AG10803 (cell line): ENCODE data around the gene ARRB2.

Experiments used
- DNase-seq: peaks from one replicate; pipeline ENCODE4 v3.0.0; 2010; ENCODE audit warnings: low read depth
- H3K4me3 ChIP-seq: 2 replicates; pipeline ENCODE4 v1.5.1; 2011; ENCODE audit warnings: mild to moderate bottlenecking, low read length, control low read depth
- TF ChIP-seq, protein P1 (sequence below): conservative IDR thresholded peaks from 2 replicates; pipeline ENCODE4 v1.5.1; 2011; ENCODE audit warnings: mild to moderate bottlenecking, low read length, control low read depth, inconsistent platforms

Gene ARRB2

DNA sequence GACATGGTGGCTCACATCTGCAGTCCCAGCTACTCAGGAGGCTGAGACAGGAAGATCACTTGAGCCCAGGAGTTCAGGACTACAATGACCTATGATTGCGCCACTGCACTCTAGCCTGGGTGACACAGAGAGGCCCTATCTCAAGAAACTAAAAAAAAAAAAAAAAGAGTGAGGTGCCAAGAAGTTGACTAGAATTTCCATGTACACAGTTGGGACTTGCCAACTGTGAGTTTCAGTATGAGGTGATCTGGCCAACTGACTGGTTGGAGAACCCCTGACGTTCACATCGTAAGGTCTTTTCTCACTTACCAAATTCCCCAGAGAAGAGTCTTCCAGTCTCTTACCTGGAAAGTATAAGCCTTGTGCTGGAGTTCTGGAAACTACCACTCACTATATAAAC lies 17.7 kb downstream of the ARRB2 start:
- TF ChIP-seq, protein P1, sequence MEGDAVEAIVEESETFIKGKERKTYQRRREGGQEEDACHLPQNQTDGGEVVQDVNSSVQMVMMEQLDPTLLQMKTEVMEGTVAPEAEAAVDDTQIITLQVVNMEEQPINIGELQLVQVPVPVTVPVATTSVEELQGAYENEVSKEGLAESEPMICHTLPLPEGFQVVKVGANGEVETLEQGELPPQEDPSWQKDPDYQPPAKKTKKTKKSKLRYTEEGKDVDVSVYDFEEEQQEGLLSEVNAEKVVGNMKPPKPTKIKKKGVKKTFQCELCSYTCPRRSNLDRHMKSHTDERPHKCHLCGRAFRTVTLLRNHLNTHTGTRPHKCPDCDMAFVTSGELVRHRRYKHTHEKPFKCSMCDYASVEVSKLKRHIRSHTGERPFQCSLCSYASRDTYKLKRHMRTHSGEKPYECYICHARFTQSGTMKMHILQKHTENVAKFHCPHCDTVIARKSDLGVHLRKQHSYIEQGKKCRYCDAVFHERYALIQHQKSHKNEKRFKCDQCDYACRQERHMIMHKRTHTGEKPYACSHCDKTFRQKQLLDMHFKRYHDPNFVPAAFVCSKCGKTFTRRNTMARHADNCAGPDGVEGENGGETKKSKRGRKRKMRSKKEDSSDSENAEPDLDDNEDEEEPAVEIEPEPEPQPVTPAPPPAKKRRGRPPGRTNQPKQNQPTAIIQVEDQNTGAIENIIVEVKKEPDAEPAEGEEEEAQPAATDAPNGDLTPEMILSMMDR = no peak

GRCh38 chr17:4733073-4733531 lies 22.7 kb downstream of the ARRB2 start:
- H3K4me3 ChIP-seq = no peak overlapping the region
- DNase-seq = no peak
- TF ChIP-seq, protein P1 = no peak

More for the DNA sequence above, 17.7 kb downstream of the ARRB2 start:
- no peak for DNase-seq
- no peak overlapping the region for H3K4me3 ChIP-seq

DNA sequence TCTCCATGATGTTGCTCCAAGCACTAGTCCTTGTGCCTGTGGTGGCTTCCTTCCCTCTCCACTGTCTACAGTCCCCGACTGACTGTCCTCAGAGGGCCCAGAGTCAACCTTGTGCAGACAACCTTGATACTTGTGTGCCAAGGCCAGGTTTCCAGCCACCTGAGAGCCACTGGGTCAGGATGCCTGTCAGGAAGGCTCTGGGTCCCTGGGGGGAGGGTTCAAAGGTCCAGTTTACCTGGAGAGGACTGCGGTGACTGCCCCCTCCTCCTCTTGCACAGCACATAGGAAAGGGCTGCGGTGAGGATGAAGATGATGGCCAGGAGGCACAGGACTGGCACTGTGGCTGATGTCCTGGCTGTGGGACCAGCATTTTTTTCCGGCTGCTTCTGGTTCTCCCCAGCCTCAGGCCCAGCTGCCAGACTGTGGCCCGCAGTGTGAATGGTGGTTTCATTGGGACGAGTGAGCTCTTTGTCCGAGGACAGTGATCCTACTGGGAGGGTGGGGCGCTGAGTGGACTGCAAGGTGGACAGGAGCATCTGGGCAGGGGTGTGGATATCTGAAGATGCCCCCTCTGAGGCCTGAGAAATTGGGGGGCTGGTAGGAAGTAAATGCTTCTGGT lies 24.5 kb downstream of the ARRB2 start:
- no peak overlapping the region for H3K4me3 ChIP-seq
- no peak for DNase-seq
- TF ChIP-seq, protein P1 = no peak

DNA sequence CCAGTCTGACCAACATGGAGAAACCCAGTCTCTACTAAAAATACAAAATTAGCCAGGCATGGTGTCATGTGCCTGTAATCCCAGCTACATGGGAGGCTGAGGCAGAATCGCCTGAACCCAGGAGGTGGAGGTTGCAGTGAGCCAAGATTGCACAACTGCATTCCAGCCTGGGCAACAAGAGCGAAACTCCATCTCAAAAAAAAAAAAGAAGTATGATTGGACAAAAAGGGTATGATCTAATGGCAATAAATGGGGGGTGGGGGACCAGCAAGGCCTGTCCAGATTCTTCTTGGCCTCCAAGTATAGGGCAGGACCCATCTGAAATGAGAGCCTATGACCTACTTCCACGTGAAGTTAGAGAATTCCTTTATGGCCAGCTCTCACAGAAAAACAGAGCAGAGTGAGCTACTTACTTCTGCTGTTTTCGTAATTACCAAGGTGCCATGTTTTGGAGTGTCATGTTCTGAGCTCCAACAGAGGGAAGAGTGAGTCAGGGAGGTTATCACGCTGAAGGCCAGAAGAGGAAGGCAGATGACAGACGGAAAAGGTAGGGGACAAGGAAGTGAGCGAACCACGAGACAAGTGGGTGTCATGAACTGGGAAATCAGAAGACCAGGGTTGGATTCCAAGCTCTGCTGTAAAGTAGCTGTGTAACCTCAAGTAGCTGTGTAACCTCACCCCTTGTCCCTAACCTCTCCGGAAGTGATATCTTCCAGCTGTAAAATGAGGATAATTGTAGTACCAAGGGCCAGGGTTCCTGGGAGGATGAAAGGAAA lies 25.6 kb downstream of the ARRB2 start:
- TF ChIP-seq, protein P1 = no peak
- H3K4me3 ChIP-seq = no peak overlapping the region
- peak; percentile 42 for DNase-seq

- TF ChIP-seq, protein P1 = no peak
- peak overlapping the region; percentile 66 for H3K4me3 ChIP-seq
- no peak for DNase-seq
These were observed 28.0 kb downstream of the ARRB2 start for GRCh38 chr17:4738136-4739121.

DNA sequence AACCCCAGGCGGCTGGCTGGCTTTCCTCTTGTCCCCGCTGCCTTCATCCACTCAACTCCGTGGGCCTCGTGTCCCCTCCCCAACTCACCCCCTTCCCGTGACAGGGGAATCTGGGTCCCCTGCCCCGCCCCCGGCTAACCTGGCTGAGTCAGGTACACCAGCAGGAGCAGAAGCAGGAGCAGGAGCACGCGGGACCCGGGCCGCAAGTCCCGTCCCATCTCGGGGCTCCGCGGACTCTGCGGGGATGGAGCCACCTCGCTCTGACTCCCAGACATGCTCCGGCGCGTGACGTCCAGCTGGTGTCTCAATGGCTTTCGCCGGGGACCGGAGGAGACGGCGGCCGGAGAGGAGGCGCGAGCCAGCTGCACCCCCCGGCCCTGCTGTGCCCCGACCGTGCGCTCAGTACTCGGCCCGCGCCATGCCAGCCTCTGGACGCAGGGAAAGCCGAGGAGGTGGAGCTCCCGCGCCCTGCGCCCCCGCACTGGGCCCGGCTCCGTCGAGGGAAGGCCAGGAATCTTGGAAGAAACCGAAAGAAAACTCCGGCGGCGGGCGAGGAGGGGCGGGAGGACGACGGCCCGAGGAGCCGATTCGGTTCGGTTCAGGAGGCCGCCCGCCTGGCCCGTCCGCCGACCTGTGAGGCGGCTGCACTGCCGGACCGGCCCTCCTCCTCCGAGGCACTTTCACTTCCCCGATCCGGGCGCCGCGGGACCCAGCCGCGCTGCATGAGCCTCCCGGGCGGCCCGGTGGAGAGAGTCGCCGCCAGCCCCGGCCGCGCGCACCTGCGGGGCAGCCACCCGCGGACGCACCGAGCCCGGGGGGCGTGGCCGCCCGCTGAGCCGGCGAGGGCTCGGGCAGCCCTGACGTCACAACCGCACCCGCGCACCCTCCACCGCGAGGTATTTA lies 28.9 kb downstream of the ARRB2 start, which contains the start of the genes CXCL16 and ZMYND15:
TSS of gene CXCL16 (minus strand) at position 807 of the 903 bp plus-strand sequence. CDS start at position 218, 589 bp downstream.
TSS of gene ZMYND15 (plus strand) at position 712 of the 903 bp plus-strand sequence. CDS start 716 bp downstream, outside the sequence.
- TF ChIP-seq, protein P1 = no peak
- DNase-seq = peak; percentile 27
- H3K4me3 ChIP-seq = peak within 1 kb of the TSS; percentile 66
